CD4-positive, alpha-beta T cell treated with Interleukin-12 subunit alpha and Interleukin-12 subunit beta, for 1 hour (primary cell): ENCODE data around the gene CWF19L2.

Experiments
- DNase-seq: peaks from one replicate; pipeline ENCODE4 v3.0.0-alpha.2; 2020

CWF19L2 gene

GRCh38 chr11:107282195-107282594 is 175.4 kb downstream of the CWF19L2 start:
- DNase-seq: no peak
